Spleen (tissue), 11 donors: Measurements from ENCODE around the gene XIRP2. TPM values are rescaled to one million over a fixed set of nuclear protein-coding genes. Genes with fewer than 3 reads are reported as not detected.

Source experiments
- DNase-seq: peaks from one replicate; pipeline ENCODE4 v3.0.0-alpha.2; 2020
- H3K27ac ChIP-seq, 8 donors: fragments of 200-600 bp; sonication (generic) in 7 of 8; 1 replicate in 4 of 8; 2 replicates in 4 of 8; pipeline versions ENCODE4 v1.5.0 to v1.8.0; 2016 to 2021; ENCODE audit warnings: inconsistent platforms in 4 of 8, mild to moderate bottlenecking in 4 of 8, moderate library complexity in 1 of 8
- H3K27me3 ChIP-seq, 7 donors: fragments of 200-600 bp; sonication (generic) in 6 of 7; replicated peaks in 1 of 7; 1 replicate in 4 of 7; 2 replicates in 3 of 7; pipeline versions ENCODE4 v1.5.0 to v1.8.0; 2016 to 2021; ENCODE audit warnings: inconsistent platforms in 3 of 7, mild to moderate bottlenecking in 1 of 7
- H3K36me3 ChIP-seq, 6 donors: fragments of 200-600 bp; sonication (generic) in 5 of 6; 1 replicate in 4 of 6; 2 replicates in 2 of 6; pipeline versions ENCODE4 v1.5.0 to v1.8.0; 2016 to 2021; ENCODE audit warnings: inconsistent platforms in 2 of 6
- H3K4me1 ChIP-seq, 6 donors: fragments of 200-600 bp; sonication (generic) in 5 of 6; 1 replicate in 3 of 6; 2 replicates in 3 of 6; pipeline versions ENCODE4 v1.5.0 to v1.8.0; 2016 to 2021; ENCODE audit warnings: inconsistent platforms in 3 of 6
- H3K4me3 ChIP-seq, 8 donors: fragments of 200-600 bp; sonication (generic) in 7 of 8; 1 replicate in 4 of 8; 2 replicates in 4 of 8; pipeline versions ENCODE4 v1.5.0 to v1.8.0; 2016 to 2021; ENCODE audit warnings: inconsistent platforms in 4 of 8, mild to moderate bottlenecking in 4 of 8, moderate library complexity in 2 of 8
- H3K9me3 ChIP-seq, 8 donors: fragments of 200-600 bp; sonication (generic) in 7 of 8; 1 replicate in 4 of 8; 2 replicates in 4 of 8; pipeline versions ENCODE4 v1.5.0 to v1.8.0; 2016 to 2021; ENCODE audit warnings: inconsistent platforms in 4 of 8
- POLR2A ChIP-seq, 3 donors: fragments of 450-650 bp; IDR thresholded peaks; one replicate each; pipeline ENCODE4 v1.5.1; 2017; ENCODE audit warnings: antibody characterized with exemption in 3 of 3, mild to moderate bottlenecking in 1 of 3
- POLR2AphosphoS5 ChIP-seq, 3 donors: sonication (generic); formaldehyde crosslinking; IDR thresholded peaks; one replicate each; pipeline ENCODE4 v1.5.1; 2017; ENCODE audit warnings: antibody characterized with exemption in 3 of 3
- WGBS, 5 donors: extraction: QIAGEN DNeasy Blood & Tissue Kit in 3 of 5; methylation state at CpG; one replicate each; pipeline versions ENCODE4 v1.1.5 to v1.1.7; 2013 to 2018; 5-methylcytosine and 5-hydroxymethylcytosine counted together
- intact Hi-C: fragments of 100-400 bp; cut with DNase I; formaldehyde crosslinking; loops from one replicate; pipeline ENCODE4 v1.15.0; 2023; ENCODE audit warnings: low total_unique reads
- polyA plus RNA-seq, 3 donors: library from polyadenylated mRNA; stranded (reverse); fragments of 200-250 nt; gene quantifications; one replicate each; pipeline ENCODE4 v1.2.1, GENCODE V29; 2013
- total RNA-seq, 7 donors: library from RNA; depleted of rRNA in 3 of 7; stranded (reverse); fragments of >200 nt in 3 of 7; fragmentation: NEBNext Ultra II Directional in 4 of 7; extraction: Animal tissue kit (Norgen Biotek cat#: 25700) in 4 of 7; gene quantifications; one replicate each; pipeline versions ENCODE4 v1.1.0 to v1.2.1, GENCODE V29; 2016 to 2021
- TF ChIP-seq, protein P1 (sequence below), 11 experiments: fragments of 200-600 bp in 7 of 11; fragments of 450-650 bp in 4 of 11; sonication (generic) in 4 of 11; IDR thresholded peaks in 8 of 11; conservative IDR thresholded peaks in 3 of 11; 1 replicate in 7 of 11; 2 replicates in 4 of 11; pipeline versions ENCODE4 v1.4.0 to v1.8.0; 2016 to 2021; ENCODE audit warnings: antibody characterized with exemption in 11 of 11, inconsistent platforms in 4 of 11, mild to moderate bottlenecking in 1 of 11
- donor health status: healthy with polysubstance abuse.
- donor health status: DM: no; HTN: no; CAD: no; lungs with moderate emphysema.
- donor health status: DM: no; HTN: no; CAD: no.
- donor health status: Bipolar disorder and iron deficiency.
- donor health status: healthy.
- donor health status: DM: no; HTN: no; CAD: no.
- donor health status: DM: yes; HTN: yes; CAD: no.

Gene XIRP2
- total and polyA plus RNA-seq, 10 donors, result 0.10 to 3.2 (median 0.47) TPM

DNA sequence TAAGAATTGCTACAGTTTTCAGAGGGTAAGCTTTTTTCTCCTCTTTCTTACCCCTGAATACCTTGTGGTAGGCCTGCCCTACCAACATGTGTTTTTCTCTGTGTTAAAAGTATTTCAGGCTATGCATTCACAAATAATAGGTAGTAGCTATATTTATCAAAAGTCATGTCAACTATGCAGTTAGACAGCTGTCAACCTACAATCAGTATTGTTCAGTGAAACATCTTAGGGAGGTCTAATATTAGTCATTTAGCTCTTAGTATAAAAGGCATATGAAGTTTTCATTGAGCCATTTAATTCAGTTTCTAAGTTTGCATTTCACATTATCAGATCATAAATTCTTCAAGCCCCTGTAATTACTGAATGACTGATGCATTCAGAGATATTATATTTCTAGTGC, 36.7 kb downstream of the XIRP2 start:
- no peaks in the 10 kb centered on the region for H3K36me3 ChIP-seq
- no peak overlapping the region for H3K27ac ChIP-seq
- intact Hi-C loops, result no loop called here
- no peaks in the 10 kb centered on the region for H3K9me3 ChIP-seq
- DNase-seq, result no peak
- TF ChIP-seq, protein P1, sequence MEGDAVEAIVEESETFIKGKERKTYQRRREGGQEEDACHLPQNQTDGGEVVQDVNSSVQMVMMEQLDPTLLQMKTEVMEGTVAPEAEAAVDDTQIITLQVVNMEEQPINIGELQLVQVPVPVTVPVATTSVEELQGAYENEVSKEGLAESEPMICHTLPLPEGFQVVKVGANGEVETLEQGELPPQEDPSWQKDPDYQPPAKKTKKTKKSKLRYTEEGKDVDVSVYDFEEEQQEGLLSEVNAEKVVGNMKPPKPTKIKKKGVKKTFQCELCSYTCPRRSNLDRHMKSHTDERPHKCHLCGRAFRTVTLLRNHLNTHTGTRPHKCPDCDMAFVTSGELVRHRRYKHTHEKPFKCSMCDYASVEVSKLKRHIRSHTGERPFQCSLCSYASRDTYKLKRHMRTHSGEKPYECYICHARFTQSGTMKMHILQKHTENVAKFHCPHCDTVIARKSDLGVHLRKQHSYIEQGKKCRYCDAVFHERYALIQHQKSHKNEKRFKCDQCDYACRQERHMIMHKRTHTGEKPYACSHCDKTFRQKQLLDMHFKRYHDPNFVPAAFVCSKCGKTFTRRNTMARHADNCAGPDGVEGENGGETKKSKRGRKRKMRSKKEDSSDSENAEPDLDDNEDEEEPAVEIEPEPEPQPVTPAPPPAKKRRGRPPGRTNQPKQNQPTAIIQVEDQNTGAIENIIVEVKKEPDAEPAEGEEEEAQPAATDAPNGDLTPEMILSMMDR (IDR thresholded peaks at IDR 0.05 in 8 of 11, conservative IDR thresholded peaks at IDR 0.05 in 3 of 11), result no peak
- TF ChIP-seq POLR2AphosphoS5 (IDR thresholded peaks at IDR 0.05) (no peak), POLR2A (IDR thresholded peaks at IDR 0.05) (no peak)
- no peak overlapping the region for H3K4me3 ChIP-seq
- no peaks in the 10 kb centered on the region for H3K27me3 ChIP-seq
- H3K4me1 ChIP-seq, result no peaks in the 10 kb centered on the region

GRCh38 chr2:166926657-166927056, 38.4 kb downstream of the XIRP2 start:
- H3K4me1 ChIP-seq, result no peaks in the 10 kb centered on the region
- 62 to 86% (median 68%) methylated on average over 1 of the region's 1 CpG for WGBS, 5 donors
- intact Hi-C loops, result no loop called here
- no peaks in the 10 kb centered on the region for H3K27me3 ChIP-seq
- H3K27ac ChIP-seq, result no peak overlapping the region
- DNase-seq, result no peak
- no peaks in the 10 kb centered on the region for H3K9me3 ChIP-seq
- H3K4me3 ChIP-seq, result no peak overlapping the region
- TF ChIP-seq POLR2A (IDR thresholded peaks at IDR 0.05), result no peak
- TF ChIP-seq POLR2AphosphoS5 (IDR thresholded peaks at IDR 0.05), result no peak
- TF ChIP-seq, protein P1 (IDR thresholded peaks at IDR 0.05 in 8 of 11, conservative IDR thresholded peaks at IDR 0.05 in 3 of 11), result no peak
- H3K36me3 ChIP-seq, result no peaks in the 10 kb centered on the region

DNA sequence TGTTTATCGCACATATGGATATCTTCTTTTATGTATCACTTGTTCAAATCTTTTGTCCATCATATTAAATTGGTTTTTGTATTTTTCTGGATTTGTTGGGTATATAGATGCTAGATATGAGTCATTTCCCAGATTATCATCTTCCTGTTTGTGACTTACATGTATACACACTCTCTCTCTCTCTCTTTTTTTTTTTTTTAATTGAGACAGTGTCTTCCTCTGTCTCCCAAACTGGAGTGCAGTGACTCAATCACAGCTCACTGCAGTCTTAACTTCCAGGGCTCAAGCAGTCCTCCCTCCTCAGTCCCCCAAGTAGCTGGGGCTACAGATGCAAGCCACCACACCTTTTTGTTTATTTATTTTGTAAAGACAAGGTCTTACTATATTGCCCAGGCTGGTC, 43.8 kb downstream of the XIRP2 start:
- peaks cover 0 to 39% (median 15%) of the 10 kb centered on the region in 8 donors for H3K9me3 ChIP-seq
- DNase-seq, result no peak
- no peaks in the 10 kb centered on the region for H3K36me3 ChIP-seq
- no peaks in the 10 kb centered on the region for H3K4me1 ChIP-seq
- H3K27me3 ChIP-seq, result no peaks in the 10 kb centered on the region
- no peak overlapping the region for H3K4me3 ChIP-seq
- intact Hi-C loops, result no loop called here
- TF ChIP-seq POLR2AphosphoS5 (IDR thresholded peaks at IDR 0.05), result no peak
- no peak for TF ChIP-seq POLR2A (IDR thresholded peaks at IDR 0.05)
- TF ChIP-seq, protein P1 (IDR thresholded peaks at IDR 0.05 in 8 of 11, conservative IDR thresholded peaks at IDR 0.05 in 3 of 11), result no peak
- WGBS, 5 donors, result 93 to 97% (median 95%) methylated on average over 1 of the region's 1 CpG
- H3K27ac ChIP-seq, result no peak overlapping the region

- intact Hi-C loops, result no loop called here
- H3K4me3 ChIP-seq, result no peak overlapping the region
- TF ChIP-seq, protein P1 (IDR thresholded peaks at IDR 0.05 in 8 of 11, conservative IDR thresholded peaks at IDR 0.05 in 3 of 11), result no peak
- TF ChIP-seq POLR2A (IDR thresholded peaks at IDR 0.05) (no peak), POLR2AphosphoS5 (IDR thresholded peaks at IDR 0.05) (no peak)
Observed at GRCh38 chr2:166934817-166935216, 46.5 kb downstream of the XIRP2 start.

More at GRCh38 chr2:166934817-166935216, 46.5 kb downstream of the XIRP2 start:
- 77 to 91% (median 82%) methylated on average over 5 of the region's 5 CpGs for WGBS, 5 donors
- Histone ChIP-seq H3K9me3 (peaks cover 0 to 42% (median 18%) of the 10 kb centered on the region in 8 donors), H3K27ac (no peak overlapping the region), H3K27me3 (no peaks in the 10 kb centered on the region), H3K36me3 (no peaks in the 10 kb centered on the region), H3K4me1 (no peaks in the 10 kb centered on the region)
- DNase-seq, result no peak
